Activated T-helper 1 cell treated with anti-CD3 and anti-CD28 coated beads, Interleukin-12 subunit alpha, Interleukin-12 subunit beta, Interleukin-2, Interleukin-4 antibody, amounts not matched to agents 30 ng/mL and 10 ng/mL and 1 ng/mL, durations not matched to agents 14 hours and 24 hours and 36 hours (primary cell): ENCODE data around the gene PEX1. TPM values are rescaled to one million over a fixed set of nuclear protein-coding genes. Genes with fewer than 3 reads are reported as not detected.
"Not testable (repeated sequence)": the region's sequence is repeated elsewhere in the genome, so short reads cannot be mapped to it uniquely, and the experiment has no call there.

ENCODE experiments used
- DNase-seq: peaks from one replicate; pipeline ENCODE4 v3.0.0; 2021; ENCODE audit warnings: low spot score
- H3K27ac Mint-ChIP-seq: one replicate; pipeline ENCODE4 v1.8.0; 2021; ENCODE audit warnings: mild to moderate bottlenecking, mixed read lengths
- H3K27me3 Mint-ChIP-seq: one replicate; pipeline ENCODE4 v1.8.0; 2022; ENCODE audit warnings: mild to moderate bottlenecking, moderate library complexity, mixed read lengths; ENCODE audit not compliant: insufficient read depth
- H3K36me3 Mint-ChIP-seq: one replicate; pipeline ENCODE4 v1.8.0; 2021; ENCODE audit warnings: low read depth, mixed read lengths
- H3K4me1 Mint-ChIP-seq: one replicate; pipeline ENCODE4 v1.8.0; 2021; ENCODE audit warnings: low read depth, mixed read lengths
- H3K4me3 Mint-ChIP-seq: one replicate; pipeline ENCODE4 v1.8.0; 2021; ENCODE audit warnings: mild to moderate bottlenecking, moderate library complexity, mixed read lengths
- H3K9me3 Mint-ChIP-seq: one replicate; pipeline ENCODE4 v1.8.0; 2021; ENCODE audit warnings: mixed read lengths
- intact Hi-C: fragments of 100-400 bp; cut with micrococcal nuclease; formaldehyde crosslinking; loops from one replicate; pipeline ENCODE4 v1.15.1; 2024
- total RNA-seq: library from RNA; stranded (reverse); gene quantifications from 2 replicates; pipeline ENCODE4 v1.2.3, GENCODE V29; 2022

PEX1 gene
- total RNA-seq, 1 donor from 2014 or later: 14.7 TPM

- H3K4me1 Mint-ChIP-seq, H3K27me3 Mint-ChIP-seq, DNase-seq, H3K27ac Mint-ChIP-seq, H3K9me3 Mint-ChIP-seq, H3K36me3 Mint-ChIP-seq, H3K4me3 Mint-ChIP-seq: not testable (repeated sequence)
- intact Hi-C loops: loop anchor here (10.0 kb wide), 1 partner anchor 1358 kb away; no protein-coding TSS in a partner anchor
These were observed 85.6 kb downstream of the PEX1 start for GRCh38 chr7:92442720-92443119.

GRCh38 chr7:92437956-92438491, 90.3 kb downstream of the PEX1 start:
- intact Hi-C loops: no loop called here
- no peak overlapping the region for H3K4me3 Mint-ChIP-seq
- H3K9me3 Mint-ChIP-seq: no peaks in the 10 kb centered on the region
- no peak overlapping the region for H3K27ac Mint-ChIP-seq
- no peak for DNase-seq
- H3K27me3 Mint-ChIP-seq: peaks cover 7% of the 10 kb centered on the region
- no peaks in the 10 kb centered on the region for H3K36me3 Mint-ChIP-seq
- H3K4me1 Mint-ChIP-seq: no peaks in the 10 kb centered on the region

Other genes starting within 250 kb of the PEX1 start
- gene GATAD1, start 81.0 kb downstream of the PEX1 start, total RNA-seq: 18.4 and 18.8 TPM in 2 replicates
- not detected in 2 replicates for gene ERVW-1, start 50.6 kb downstream of the PEX1 start, total RNA-seq
- 17.2 and 17.6 TPM in 2 replicates for gene RBM48, start 275 bp upstream of the PEX1 start, total RNA-seq
- 39.3 and 42.7 TPM in 2 replicates for gene FAM133B, start 61.9 kb upstream of the PEX1 start, total RNA-seq